OCI-LY7 (cell line): ENCODE data around the gene TTLL5.

Experiments
- EZH2phosphoT487 ChIP-seq: fragments of 200-600 bp; sonication (generic); IDR thresholded peaks from 2 replicates; pipeline ENCODE4 v1.6.1; 2018; ENCODE audit warnings: low read depth, borderline replicate concordance, mild to moderate bottlenecking, mixed run types, antibody characterized with exemption, low read length, moderate library complexity, mixed read lengths
- TF ChIP-seq, protein P1 (sequence below): fragments of 200-600 bp; sonication (generic); conservative IDR thresholded peaks from 2 replicates; pipeline ENCODE4 v1.5.1; 2014; ENCODE audit warnings: mild to moderate bottlenecking, antibody characterized with exemption, low read length, moderate library complexity, mixed read lengths

DNA sequence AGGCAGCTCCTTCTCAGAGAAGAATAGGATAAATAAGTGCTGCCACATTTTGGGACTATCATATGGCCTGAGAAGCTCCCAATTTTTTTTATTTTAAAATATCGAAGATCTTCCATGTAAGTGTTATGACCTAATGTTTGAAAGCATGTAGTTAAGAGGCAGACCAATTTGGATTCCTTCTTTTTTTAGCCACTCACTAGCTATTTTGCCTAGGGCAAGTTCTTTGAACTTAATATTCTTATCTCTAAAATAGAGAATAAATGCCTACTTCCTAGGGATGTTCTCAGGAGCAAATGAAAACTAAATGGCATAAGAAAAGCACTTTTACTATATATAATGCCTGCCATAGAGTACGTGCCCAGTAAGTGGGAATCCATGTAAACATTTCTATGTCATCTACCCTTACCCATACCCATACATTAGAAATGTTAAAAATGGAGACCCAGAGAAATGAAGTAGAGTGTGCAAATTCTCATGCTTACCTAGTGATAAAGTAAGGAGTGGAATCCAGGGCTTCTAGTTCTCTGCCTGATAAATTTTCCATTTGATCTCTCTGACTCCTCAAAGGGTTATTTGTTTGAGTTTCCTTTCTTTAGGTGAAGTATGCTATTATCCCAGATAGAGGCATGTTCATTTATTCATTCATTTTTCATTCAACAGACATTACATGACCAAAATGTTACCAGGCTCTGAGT is 172.4 kb downstream of the TTLL5 start:
- TF ChIP-seq, protein P1, sequence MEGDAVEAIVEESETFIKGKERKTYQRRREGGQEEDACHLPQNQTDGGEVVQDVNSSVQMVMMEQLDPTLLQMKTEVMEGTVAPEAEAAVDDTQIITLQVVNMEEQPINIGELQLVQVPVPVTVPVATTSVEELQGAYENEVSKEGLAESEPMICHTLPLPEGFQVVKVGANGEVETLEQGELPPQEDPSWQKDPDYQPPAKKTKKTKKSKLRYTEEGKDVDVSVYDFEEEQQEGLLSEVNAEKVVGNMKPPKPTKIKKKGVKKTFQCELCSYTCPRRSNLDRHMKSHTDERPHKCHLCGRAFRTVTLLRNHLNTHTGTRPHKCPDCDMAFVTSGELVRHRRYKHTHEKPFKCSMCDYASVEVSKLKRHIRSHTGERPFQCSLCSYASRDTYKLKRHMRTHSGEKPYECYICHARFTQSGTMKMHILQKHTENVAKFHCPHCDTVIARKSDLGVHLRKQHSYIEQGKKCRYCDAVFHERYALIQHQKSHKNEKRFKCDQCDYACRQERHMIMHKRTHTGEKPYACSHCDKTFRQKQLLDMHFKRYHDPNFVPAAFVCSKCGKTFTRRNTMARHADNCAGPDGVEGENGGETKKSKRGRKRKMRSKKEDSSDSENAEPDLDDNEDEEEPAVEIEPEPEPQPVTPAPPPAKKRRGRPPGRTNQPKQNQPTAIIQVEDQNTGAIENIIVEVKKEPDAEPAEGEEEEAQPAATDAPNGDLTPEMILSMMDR, result no peak
- no peak for TF ChIP-seq EZH2phosphoT487
